GM12874 (cell line): ENCODE results near the gene FAM169A.

Source experiments
- CTCF ChIP-seq: IDR thresholded peaks from 2 replicates; pipeline ENCODE4 v1.5.1; 2011; ENCODE audit warnings: low read depth, mild to moderate bottlenecking, control low read depth, low read length, moderate library complexity; ENCODE audit not compliant: insufficient read depth

The FAM169A gene

GRCh38 chr5:74851684-74852353, 14.4 kb downstream of the FAM169A start:
- no peak for TF ChIP-seq CTCF

- TF ChIP-seq CTCF: no peak
These were observed 15.3 kb downstream of the FAM169A start for GRCh38 chr5:74850789-74851425.

GRCh38 chr5:74850030-74850429, 16.2 kb downstream of the FAM169A start:
- no peak for TF ChIP-seq CTCF

- TF ChIP-seq CTCF: no peak
These were observed 17.6 kb downstream of the FAM169A start for GRCh38 chr5:74848553-74849025.

- no peak for TF ChIP-seq CTCF
These were observed 27.0 kb downstream of the FAM169A start for GRCh38 chr5:74839229-74839628.

GRCh38 chr5:74838262-74838661, 27.9 kb downstream of the FAM169A start:
- no peak for TF ChIP-seq CTCF

- no peak for TF ChIP-seq CTCF
These were observed 29.1 kb downstream of the FAM169A start for GRCh38 chr5:74837115-74837514.
